ENCODE results near the gene STX10.

GRCh38 chr19:13189600-13189999 lies 39.4 kb upstream of the STX10 start:
- TF ChIP-seq CTCF (IDR thresholded peaks at IDR 0.05) (no peak), POLR2AphosphoS5 (IDR thresholded peaks at IDR 0.05; ENCODE audit: low read depth, low read length) (no peak), REST (IDR thresholded peaks at IDR 0.05; ENCODE audit: insufficient read depth in 1 of 2, low read depth in 2 of 2, low read length in 1 of 2) (no peak), TCF7L2 (IDR thresholded peaks at IDR 0.05; ENCODE audit: low read depth, low read length) (no peak)

Data from Panc1 (cell line).